Measurements from ENCODE around the gene TNIK. TPM values are rescaled to one million over a fixed set of nuclear protein-coding genes. Genes with fewer than 3 reads are reported as not detected.
"Not testable (repeated sequence)": the region's sequence is repeated elsewhere in the genome, so short reads cannot be mapped to it uniquely, and the experiment has no call there.

TNIK gene
- total RNA-seq, 1 experiment from 2014 or later: 5.5 TPM

DNA sequence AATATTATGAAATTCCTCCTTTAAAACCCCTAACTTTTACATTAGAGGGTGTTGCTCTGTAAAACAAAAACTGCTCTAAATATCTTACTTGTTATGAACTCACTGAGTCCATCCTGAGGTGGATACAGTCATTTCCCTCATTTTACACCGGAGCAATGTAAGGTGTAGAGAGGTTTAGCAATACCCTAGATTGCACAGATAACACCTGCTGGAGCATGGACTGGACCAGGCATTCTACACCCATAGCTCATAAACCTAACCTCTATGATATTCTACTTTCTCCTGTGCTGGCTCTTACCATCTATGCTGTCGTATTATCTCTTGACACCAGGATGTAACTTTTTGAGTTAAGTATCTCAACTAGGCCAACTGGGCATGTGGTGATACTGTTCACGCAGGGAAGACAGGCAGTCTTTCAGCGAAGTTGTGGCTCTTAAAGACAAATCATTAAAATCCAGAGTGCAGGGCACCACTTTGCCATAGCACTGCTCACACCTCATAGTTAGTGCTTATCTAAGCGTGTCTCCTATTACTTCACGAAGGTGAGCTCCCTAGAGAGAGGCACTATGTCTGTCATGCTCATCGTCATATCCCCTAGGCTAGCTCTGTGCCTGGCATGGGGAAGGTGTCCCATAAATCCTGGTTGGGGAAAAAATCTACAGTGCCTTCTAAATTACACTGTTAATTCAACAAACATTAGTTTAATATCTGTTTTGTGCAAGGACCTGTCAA lies 333.6 kb downstream of the TNIK start:
- DNase-seq (ENCODE audit: low spot score): no peak

GRCh38 chr3:171125010-171125409 lies 335.2 kb downstream of the TNIK start:
- no peak for DNase-seq (ENCODE audit: low spot score)

GRCh38 chr3:171123915-171124314 lies 336.3 kb downstream of the TNIK start:
- no peak for DNase-seq (ENCODE audit: low spot score)

DNA sequence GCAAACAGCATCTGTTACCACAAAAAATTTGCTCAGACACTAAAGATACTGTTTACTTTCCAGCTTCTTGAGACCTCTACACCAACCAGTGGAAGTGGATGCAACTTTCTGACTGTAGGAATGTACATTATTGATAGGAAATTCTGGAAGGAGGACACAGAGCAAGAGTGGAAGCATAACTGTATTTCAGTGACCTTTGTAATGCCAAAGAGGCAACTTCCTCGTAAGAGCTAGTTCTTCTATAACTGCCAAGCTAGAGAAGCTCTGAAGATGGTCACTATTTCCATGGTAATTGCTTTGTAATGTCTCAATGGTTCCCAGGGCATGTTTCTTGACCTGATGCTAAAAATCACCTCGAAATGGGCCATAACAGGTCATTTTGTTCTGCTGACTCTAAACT lies 337.3 kb downstream of the TNIK start:
- DNase-seq (ENCODE audit: low spot score): no peak

DNA sequence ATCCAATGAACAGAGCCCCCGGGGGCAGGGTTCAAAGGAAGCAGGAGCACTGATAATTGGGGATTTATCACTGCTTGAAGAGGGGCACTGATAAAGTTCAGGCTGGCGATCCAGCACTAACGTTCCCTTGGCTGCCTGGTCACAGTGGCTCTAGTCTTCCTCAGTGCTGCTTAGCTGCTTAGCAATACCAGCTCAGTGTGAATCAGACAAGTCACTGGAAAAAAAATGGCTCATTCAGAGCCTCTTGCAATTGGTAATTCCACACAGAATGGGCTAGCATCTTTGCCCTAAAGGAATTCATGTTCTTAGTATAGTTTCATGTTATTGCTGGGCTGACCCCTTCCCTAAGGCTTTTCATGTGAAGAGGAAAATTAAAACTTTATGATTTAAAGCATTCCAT lies 338.0 kb downstream of the TNIK start:
- no peak for DNase-seq (ENCODE audit: low spot score)

- DNase-seq (ENCODE audit: low spot score): no peak
Observed at GRCh38 chr3:171121801-171122200, 338.4 kb downstream of the TNIK start.

DNA sequence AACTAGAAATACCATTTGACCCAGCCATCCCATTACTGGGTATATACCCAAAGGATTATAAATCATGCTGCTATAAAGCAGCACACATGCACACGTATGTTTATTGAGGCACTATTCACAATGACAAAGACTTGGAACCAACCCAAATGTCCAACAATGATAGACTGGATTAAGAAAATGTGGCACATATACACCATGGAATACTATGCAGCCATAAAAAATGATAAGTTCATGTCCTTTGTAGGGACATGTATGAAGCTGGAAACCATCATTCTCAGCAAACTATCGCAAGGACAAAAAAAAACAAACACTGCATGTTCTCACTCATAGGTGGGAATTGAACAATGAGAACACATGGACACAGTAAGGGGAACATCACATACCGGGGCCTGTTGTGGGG lies 340.8 kb downstream of the TNIK start:
- DNase-seq (ENCODE audit: low spot score): not testable (repeated sequence)

DNA sequence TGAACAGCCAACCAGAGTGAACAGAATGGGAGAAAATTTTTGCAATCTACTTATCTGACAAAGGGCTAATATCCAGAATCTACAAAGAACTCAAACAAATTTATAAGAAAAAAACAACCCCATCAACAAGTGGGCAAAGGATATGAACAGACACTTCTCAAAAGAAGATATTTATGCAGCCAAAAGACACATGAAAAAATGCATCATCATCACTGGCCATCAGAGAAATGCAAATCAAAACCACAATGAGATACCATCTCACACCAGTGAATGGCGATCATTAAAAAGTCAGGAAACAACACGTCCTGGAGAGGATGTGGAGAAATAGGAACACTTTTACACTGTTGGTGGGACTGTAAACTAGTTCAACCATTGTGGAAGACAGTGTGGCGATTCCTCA lies 341.2 kb downstream of the TNIK start:
- DNase-seq (ENCODE audit: low spot score): not testable (repeated sequence)

GRCh38 chr3:171116824-171117395 lies 343.3 kb downstream of the TNIK start:
- DNase-seq (ENCODE audit: low spot score): no peak

DNA sequence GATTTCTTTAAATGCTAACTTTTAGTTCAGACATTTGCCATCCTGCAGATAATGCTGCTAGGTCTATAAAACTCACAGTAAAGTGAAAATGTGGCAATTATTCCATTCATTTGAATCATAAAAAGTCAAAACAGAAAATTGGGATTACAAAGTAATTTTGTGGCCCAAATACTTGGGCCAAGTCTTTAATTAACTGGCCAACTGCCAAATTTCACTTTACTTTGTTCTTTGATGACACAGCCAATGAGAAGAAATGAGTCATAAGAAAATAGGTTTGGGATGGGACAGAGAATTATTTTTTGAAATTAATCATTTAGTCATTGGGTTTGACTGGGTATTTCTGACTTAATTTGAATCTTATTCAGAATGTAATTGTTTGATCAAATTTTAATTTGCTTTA lies 343.8 kb downstream of the TNIK start:
- DNase-seq (ENCODE audit: low spot score): no peak

DNA sequence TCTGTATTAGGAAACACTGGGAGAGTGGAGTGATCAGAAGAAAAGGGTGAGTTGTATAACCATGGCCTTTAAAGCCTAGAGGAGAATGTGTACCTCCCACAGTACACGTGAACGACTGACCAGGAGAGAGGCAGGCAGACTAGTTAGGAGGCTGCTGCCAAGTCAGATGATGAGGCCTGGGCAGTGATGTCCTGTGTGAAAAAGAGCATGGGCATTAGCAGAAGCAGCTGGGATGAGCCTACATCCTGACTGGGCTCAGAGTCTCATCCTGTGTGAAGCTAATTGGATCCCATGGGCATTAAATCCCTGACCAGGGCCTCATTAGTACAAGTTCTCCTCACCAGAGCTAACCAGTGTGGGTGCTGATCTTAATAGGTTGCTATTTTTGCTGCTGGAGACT lies 344.5 kb downstream of the TNIK start:
- no peak for DNase-seq (ENCODE audit: low spot score)

GRCh38 chr3:171113716-171114115 lies 346.5 kb downstream of the TNIK start:
- no peak for DNase-seq (ENCODE audit: low spot score)

DNA sequence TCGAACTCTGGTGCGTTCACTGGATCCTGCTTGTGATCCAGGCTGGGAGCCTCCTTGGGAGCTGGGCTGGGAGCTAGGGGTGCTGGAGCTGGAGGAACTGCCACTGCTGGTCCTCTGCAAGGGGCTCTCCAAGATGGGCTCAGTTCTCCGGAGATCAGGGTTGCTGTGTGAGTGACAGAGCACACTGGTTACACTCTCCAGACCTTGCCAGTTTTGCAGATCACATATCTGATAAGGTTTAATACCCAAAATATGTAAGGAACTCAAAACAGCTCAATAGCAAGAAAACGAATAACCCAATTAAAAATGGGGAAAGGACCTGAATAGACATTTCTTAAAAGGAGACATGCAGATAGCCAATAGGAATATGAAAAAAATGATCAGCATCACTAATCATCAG lies 349.5 kb downstream of the TNIK start:
- DNase-seq (ENCODE audit: low spot score): no peak

DNA sequence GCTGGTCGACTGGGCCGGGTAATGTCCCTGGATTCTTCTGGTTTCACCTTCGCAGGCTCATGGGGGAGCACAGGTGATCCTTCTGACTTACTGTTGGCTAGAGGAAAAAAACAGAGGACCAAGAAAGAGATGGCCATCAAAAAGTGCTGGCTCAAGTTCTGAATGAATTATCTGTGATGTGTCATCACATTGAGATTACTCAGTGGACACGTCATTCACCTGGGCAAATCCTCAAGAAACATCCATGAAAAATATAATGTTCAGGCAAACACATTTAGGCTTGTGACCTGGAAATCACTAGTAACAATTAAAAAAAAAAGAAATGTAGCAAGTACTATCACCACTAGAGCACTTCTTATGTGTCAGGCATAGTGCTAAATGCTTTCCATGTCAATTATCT lies 352.1 kb downstream of the TNIK start:
- no peak for DNase-seq (ENCODE audit: low spot score)

DNA sequence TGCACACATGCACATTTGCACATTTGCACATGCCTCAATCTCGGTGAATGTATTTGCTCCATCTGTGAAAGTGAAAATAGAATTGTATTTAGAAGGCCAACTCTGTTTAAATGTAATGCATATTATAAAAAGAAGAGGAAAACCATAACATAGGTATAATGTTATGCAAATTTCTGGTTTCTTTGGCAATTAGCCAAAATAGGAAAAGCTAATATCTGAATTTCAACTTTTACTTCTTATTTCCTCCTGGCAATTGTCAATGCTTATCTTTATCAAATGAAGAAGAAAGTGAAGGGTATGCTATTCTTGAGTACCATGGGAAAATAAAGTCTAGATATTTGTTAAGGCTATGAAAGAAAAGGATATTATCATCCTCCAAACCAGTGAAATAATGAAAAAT lies 357.0 kb downstream of the TNIK start:
- no peak for DNase-seq (ENCODE audit: low spot score)

DNA sequence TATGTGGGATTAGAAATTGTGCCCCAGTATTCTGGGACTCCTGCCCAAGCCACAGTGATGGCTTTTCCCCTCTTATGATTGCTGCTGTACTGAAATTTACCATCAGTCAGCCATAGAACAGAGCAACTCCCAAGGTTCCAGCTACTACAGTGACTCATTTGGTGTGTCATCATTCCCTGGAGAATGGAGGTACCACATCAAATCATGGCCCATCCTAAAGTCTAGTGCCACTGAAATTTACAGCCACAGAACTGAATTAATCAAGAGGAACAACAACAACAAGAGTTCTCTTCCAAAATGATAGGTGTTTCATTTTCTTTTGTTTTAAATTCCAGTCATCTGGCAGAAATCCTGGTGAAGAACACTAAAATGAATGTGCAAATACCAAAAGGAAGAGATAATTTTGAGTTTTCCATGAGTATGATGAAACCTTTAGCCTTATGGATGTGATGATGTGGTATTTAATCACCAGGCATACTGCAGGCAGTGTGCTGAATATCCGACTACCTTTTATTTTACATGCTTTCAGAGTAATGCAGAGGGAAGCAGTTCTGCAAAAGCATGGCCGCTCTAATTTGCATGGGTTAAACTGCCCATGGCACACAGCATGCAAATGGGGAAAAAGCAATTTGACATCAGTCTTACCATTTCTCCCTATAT lies 358.1 kb downstream of the TNIK start:
- DNase-seq (ENCODE audit: low spot score): peak; percentile 18

DNA sequence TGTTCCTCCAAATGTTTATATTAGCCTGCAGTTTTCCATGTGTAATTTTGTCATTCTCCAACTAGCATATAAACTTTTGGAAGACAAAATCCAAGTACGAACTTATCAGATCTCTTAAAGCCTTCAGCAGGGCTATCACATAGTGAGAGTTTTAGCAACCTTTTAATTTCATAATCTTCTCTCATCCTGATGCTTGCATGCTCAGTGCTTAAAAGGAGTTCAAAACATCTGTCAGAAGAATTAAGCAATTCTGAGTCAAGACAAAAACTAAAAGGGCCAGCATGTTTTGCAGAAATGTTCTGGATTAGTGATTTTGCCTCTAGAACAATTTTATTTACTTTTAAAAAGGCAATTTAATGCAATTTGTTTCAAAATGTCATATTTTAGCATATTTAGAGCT lies 360.3 kb downstream of the TNIK start:
- DNase-seq (ENCODE audit: low spot score): no peak

- no peak for DNase-seq (ENCODE audit: low spot score)
Observed at GRCh38 chr3:171095063-171095462, 365.1 kb downstream of the TNIK start.

DNA sequence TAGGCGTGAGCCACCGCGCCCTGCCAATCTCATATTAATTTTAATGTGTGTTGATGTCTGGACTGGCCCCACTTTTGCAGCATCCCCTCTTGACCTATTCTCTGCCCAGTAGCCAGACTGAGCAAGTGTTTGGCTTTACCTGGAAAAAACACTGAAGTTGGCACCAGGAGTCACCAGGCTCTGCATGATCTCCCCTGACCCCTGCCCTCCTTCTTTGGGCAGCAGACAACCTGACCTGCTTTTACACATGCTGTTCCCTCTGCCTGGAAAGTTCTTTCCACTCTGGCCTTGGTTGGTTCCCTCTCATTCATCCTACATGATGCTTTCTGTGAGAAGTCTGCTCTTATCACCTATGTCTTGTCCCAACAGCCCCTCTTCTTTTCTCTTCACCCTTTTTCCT lies 365.8 kb downstream of the TNIK start:
- no peak for DNase-seq (ENCODE audit: low spot score)

DNA sequence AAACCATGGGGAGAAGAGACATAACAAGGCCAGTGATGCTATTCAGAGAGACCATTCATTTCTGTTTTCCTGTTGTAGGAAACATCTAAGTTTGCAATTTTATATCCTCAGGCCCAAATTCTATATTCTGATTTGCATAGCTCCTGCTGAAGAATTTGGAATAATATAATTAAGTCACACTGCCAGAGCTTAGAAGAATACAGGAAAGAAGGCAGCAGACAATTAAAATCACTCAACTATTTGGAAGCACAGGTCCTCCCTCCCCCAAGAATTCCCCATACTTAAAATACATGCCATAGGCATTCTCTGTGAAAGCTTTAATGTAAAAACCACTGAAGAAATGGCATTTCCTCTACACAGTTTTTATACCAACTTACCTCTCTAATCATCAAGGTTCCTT lies 366.7 kb downstream of the TNIK start:
- no peak for DNase-seq (ENCODE audit: low spot score)

DNA sequence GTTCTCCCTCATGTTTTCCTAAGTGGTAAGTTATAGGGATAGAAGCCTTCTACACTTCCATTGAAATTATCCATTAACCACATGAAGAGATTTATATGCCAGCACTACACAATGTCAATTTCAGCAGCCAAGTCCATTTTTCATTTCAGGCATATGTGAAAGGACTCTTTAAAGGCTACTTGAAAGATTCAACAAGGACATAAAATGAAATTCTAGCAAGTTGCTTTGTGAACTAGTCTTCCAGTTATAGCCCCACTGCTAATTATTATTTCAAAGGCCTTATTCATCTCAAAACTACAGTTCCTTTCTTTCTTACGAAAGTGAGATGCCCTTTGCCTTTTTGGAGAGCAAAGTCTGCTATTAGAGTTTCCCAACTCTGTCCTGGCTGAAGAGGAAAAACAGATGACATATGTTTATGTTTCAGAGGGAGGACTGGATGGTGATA lies 367.7 kb downstream of the TNIK start:
- DNase-seq (ENCODE audit: low spot score): no peak

GRCh38 chr3:171090321-171090720 lies 369.9 kb downstream of the TNIK start:
- no peak for DNase-seq (ENCODE audit: low spot score)

All from H4 (cell line).